PC-9 (cell line): ENCODE results near the gene SCLY.

Experiments
- CTCF ChIP-seq: fragments of 200-600 bp; sonication (generic); conservative IDR thresholded peaks from 2 replicates; pipeline ENCODE4 v1.6.1; 2017; ENCODE audit warnings: mixed run types, antibody characterized with exemption, mild to moderate bottlenecking, moderate library complexity
- EZH2 ChIP-seq: fragments of 200-600 bp; sonication (generic); IDR thresholded peaks from 2 replicates; pipeline ENCODE4 v1.8.0; 2017; ENCODE audit warnings: antibody characterized with exemption, low read depth

GRCh38 chr2:238069021-238069709, 8.4 kb downstream of the SCLY start:
- TF ChIP-seq CTCF (no peak), EZH2 (no peak)
